Fibroblast of pulmonary artery (primary cell): ENCODE measurements around the gene SLC41A1.

Experiments
- DNase-seq: peaks from one replicate; pipeline ENCODE4 v3.0.0-alpha.2; 2010; ENCODE audit warnings: low read depth
- H3K4me3 ChIP-seq: replicated peaks from 2 replicates; pipeline ENCODE4 v1.5.1; 2011; ENCODE audit warnings: low read depth, mild to moderate bottlenecking, control low read depth, low read length, moderate library complexity
- CTCF ChIP-seq: IDR thresholded peaks from 2 replicates; pipeline ENCODE4 v1.5.1; 2011; ENCODE audit warnings: mild to moderate bottlenecking, control low read depth, low read length, inconsistent platforms; ENCODE audit errors: missing control alignments

The SLC41A1 gene

GRCh38 chr1:205817988-205818387, 5.0 kb upstream of the SLC41A1 start:
- no peak overlapping the region for H3K4me3 ChIP-seq
- TF ChIP-seq CTCF, result no peak
- no peak for DNase-seq

DNA sequence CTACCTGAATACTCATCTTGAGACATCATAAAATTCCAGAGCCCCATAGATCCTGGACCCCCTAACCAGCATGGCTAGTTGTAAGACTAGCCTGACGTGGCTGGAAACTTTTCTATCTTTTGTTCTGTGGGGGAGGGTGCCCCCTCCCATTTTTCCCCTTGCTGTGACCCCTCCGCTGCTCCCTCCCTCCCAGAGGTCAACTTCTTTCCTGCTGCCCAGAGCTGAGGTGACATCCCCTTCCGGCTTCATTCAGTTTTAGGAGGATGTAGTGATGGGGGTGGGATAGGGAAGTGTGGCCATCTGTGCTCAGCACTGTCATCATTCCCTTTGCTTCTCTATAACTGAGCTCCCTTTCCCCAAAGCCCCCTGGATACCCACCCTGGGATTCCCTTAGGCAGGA, 4.4 kb upstream of the SLC41A1 start:
- H3K4me3 ChIP-seq, result no peak overlapping the region
- no peak for DNase-seq
- TF ChIP-seq CTCF, result no peak

GRCh38 chr1:205813755-205814058, 709 bp upstream of the SLC41A1 start:
- peak overlapping the region; percentile 61 for H3K4me3 ChIP-seq

GRCh38 chr1:205812271-205812877, 624 bp downstream of the SLC41A1 start:
- H3K4me3 ChIP-seq, result peak overlapping the region; percentile 61
- DNase-seq, result peak; percentile 16
- no peak for TF ChIP-seq CTCF

More at GRCh38 chr1:205813755-205814058, 709 bp upstream of the SLC41A1 start:
- no peak for TF ChIP-seq CTCF
- DNase-seq, result no peak

DNA sequence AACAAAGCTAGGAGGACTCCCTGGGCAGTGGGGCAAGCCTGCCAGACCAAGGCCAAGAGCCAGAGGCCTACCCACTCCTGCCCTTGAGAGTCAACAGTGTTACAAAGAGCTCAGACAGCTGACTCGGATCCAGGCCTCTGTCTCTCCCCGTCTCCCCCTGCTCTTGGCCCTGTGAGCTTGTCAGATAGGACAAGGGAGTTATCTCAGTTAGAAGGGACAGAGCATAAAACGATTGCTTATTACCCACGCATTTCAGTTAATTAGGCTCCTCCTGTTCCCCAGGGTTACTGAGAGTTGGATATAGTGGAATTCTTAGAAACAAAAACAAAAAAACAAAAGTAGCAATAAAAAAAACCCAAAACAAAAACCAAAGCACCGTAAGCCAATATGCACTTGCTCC, 1.3 kb downstream of the SLC41A1 start:
- peak; percentile 17 for DNase-seq
- TF ChIP-seq CTCF, result no peak
- peak overlapping the region; percentile 61 for H3K4me3 ChIP-seq

- peak overlapping the region; percentile 7 for H3K4me3 ChIP-seq
- DNase-seq, result peak; percentile 45
- TF ChIP-seq CTCF, result peak; percentile 54
Observed at GRCh38 chr1:205810448-205811157, 2.4 kb downstream of the SLC41A1 start.

GRCh38 chr1:205809942-205810345, 3.1 kb downstream of the SLC41A1 start:
- no peak for DNase-seq
- TF ChIP-seq CTCF, result no peak
- no peak overlapping the region for H3K4me3 ChIP-seq
